SK-N-SH treated with all-trans-retinoic acid at 6 μM for 48 hours (cell line): ENCODE data around the gene AFG1L.

Experiments
- ATAC-seq: fragments of 200-7000 bp; cut with Tn5 transposase; 3 replicates; pipeline ENCODE4 v1.9.1; 2020; ENCODE audit warnings: mild to moderate bottlenecking, moderate library complexity
- ARNTL ChIP-seq: fragments of 450-650 bp; formaldehyde crosslinking; IDR thresholded peaks from 2 replicates; pipeline ENCODE4 v1.5.0; 2020; ENCODE audit warnings: low read depth, mild to moderate bottlenecking, moderate library complexity, borderline replicate concordance
- BACH2 ChIP-seq: fragments of 250-450 bp; sonication (Bioruptor Pico); IDR thresholded peaks from 2 replicates; pipeline ENCODE4 v1.9.0; 2021; ENCODE audit warnings: mild to moderate bottlenecking, borderline replicate concordance
- CREB5 ChIP-seq: fragments of 250-450 bp; sonication (Bioruptor Pico); IDR thresholded peaks from 2 replicates; pipeline ENCODE4 v1.5.1; 2020; ENCODE audit warnings: low read depth, mild to moderate bottlenecking, moderate library complexity
- CSDC2 ChIP-seq: fragments of 250-450 bp; sonication (Bioruptor Pico); IDR thresholded peaks from 2 replicates; pipeline ENCODE4 v1.5.0; 2020; ENCODE audit warnings: mild to moderate bottlenecking, moderate library complexity
- ESRRG ChIP-seq: fragments of 250-450 bp; sonication (Bioruptor Pico); IDR thresholded peaks from 2 replicates; pipeline ENCODE4 v1.6.1; 2021; ENCODE audit warnings: mild to moderate bottlenecking
- GLIS3 ChIP-seq: fragments of 250-450 bp; sonication (Bioruptor Pico); IDR thresholded peaks from 2 replicates; pipeline ENCODE4 v1.5.0; 2020; ENCODE audit warnings: mild to moderate bottlenecking, moderate library complexity
- ISL1 ChIP-seq: fragments of 250-450 bp; sonication (Bioruptor Pico); IDR thresholded peaks from 2 replicates; pipeline ENCODE4 v2.1.2; 2022; ENCODE audit warnings: mild to moderate bottlenecking, moderate library complexity
- OSR1 ChIP-seq: fragments of 250-450 bp; sonication (Bioruptor Pico); IDR thresholded peaks from 2 replicates; pipeline ENCODE4 v1.8.0; 2022; ENCODE audit warnings: moderate library complexity, mild to moderate bottlenecking, inconsistent platforms
- PATZ1 ChIP-seq: fragments of 250-450 bp; sonication (Bioruptor Pico); IDR thresholded peaks from 2 replicates; pipeline ENCODE4 v1.8.0; 2020; ENCODE audit warnings: mild to moderate bottlenecking, moderate library complexity, borderline replicate concordance
- POU6F1 ChIP-seq: fragments of 250-450 bp; sonication (Bioruptor Pico); IDR thresholded peaks from 2 replicates; pipeline ENCODE4 v1.8.0; 2021; ENCODE audit warnings: low read depth, mild to moderate bottlenecking, moderate library complexity, borderline replicate concordance
- PPARA ChIP-seq: fragments of 250-450 bp; sonication (Bioruptor Pico); IDR thresholded peaks from 2 replicates; pipeline ENCODE4 v1.5.0; 2020; ENCODE audit warnings: mild to moderate bottlenecking, borderline replicate concordance
- RARB ChIP-seq: fragments of 250-450 bp; sonication (Bioruptor Pico); IDR thresholded peaks from 2 replicates; pipeline ENCODE4 v1.8.0; 2021; ENCODE audit warnings: mild to moderate bottlenecking, moderate library complexity
- SNAI2 ChIP-seq: fragments of 250-450 bp; sonication (Bioruptor Pico); IDR thresholded peaks from 2 replicates; pipeline ENCODE4 v1.5.0; 2020; ENCODE audit warnings: mild to moderate bottlenecking, moderate library complexity
- TCF4 ChIP-seq: fragments of 250-450 bp; sonication (Bioruptor Pico); IDR thresholded peaks from 2 replicates; pipeline ENCODE4 v1.8.0; 2021; ENCODE audit warnings: mild to moderate bottlenecking, moderate library complexity, borderline replicate concordance
- TOX ChIP-seq: fragments of 250-450 bp; sonication (Bioruptor Pico); IDR thresholded peaks from 2 replicates; pipeline ENCODE4 v1.8.0; 2021; ENCODE audit warnings: mild to moderate bottlenecking, moderate library complexity, borderline replicate concordance
- ZC3H10 ChIP-seq: fragments of 250-450 bp; sonication (Bioruptor Pico); IDR thresholded peaks from 2 replicates; pipeline ENCODE4 v1.5.1; 2021; ENCODE audit warnings: mild to moderate bottlenecking, moderate library complexity
- ZFP3 ChIP-seq: fragments of 250-450 bp; sonication (Bioruptor Pico); IDR thresholded peaks from 2 replicates; pipeline ENCODE4 v1.5.0; 2020; ENCODE audit warnings: mild to moderate bottlenecking, moderate library complexity
- ZFP30 ChIP-seq: fragments of 450-650 bp; formaldehyde crosslinking; IDR thresholded peaks from 2 replicates; pipeline ENCODE4 v1.5.0; 2022; ENCODE audit warnings: mild to moderate bottlenecking, moderate library complexity
- ZNF565 ChIP-seq: fragments of 450-650 bp; formaldehyde crosslinking; conservative IDR thresholded peaks from 2 replicates; pipeline ENCODE4 v1.5.0; 2020; ENCODE audit warnings: low read depth, mild to moderate bottlenecking, moderate library complexity
- ZNF70 ChIP-seq: fragments of 450-650 bp; formaldehyde crosslinking; IDR thresholded peaks from 2 replicates; pipeline ENCODE4 v1.5.0; 2020; ENCODE audit warnings: mild to moderate bottlenecking, moderate library complexity
- ZNF8 ChIP-seq: fragments of 450-650 bp; formaldehyde crosslinking; IDR thresholded peaks from 2 replicates; pipeline ENCODE4 v1.5.0; 2020; ENCODE audit warnings: mild to moderate bottlenecking, moderate library complexity
- TF ChIP-seq, protein P1 (sequence below): fragments of 250-450 bp; sonication (Bioruptor Pico); IDR thresholded peaks from 2 replicates; pipeline ENCODE4 v1.5.0; 2020; ENCODE audit warnings: mild to moderate bottlenecking, moderate library complexity
- TF ChIP-seq, protein P2 (sequence below): fragments of 250-450 bp; sonication (Bioruptor Pico); IDR thresholded peaks from 2 replicates; pipeline ENCODE4 v1.5.1; 2021; ENCODE audit warnings: mild to moderate bottlenecking, moderate library complexity

The AFG1L gene

DNA sequence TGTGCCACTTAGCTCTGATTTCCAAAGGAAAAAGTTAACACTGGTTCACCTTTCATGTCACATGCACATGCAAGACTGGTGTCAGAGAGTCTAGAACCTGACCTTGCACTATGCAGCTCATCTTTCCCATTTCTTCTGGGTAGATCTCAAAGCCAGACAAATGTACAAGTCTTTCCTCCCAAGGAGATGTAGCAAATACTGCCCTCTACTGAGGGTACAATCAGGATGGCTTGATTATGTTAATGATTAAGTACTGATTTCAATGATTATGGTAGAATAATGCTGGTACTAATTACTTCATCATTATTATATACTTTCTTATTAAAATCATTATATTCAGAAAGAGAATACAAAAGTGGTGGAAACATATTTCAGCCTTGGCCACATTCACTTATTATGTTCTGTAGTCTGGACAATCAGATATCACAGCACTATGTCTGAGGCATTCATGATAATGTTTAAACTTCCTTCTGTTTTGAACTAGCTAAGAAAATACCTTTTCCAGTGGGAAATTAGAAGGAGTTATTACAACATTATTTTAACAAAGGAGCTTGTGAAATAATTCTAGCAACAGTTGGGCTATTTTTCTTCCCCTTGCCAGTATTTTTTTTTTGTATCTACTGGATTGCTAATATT lies 197.4 kb downstream of the AFG1L start:
- ATAC-seq, result peak; percentile 89
- TF ChIP-seq TOX (CRISPR knock-in tag), result no peak
- no peak for TF ChIP-seq OSR1
- TF ChIP-seq ZC3H10, result no peak
- TF ChIP-seq PATZ1 (CRISPR knock-in tag), result no peak

DNA sequence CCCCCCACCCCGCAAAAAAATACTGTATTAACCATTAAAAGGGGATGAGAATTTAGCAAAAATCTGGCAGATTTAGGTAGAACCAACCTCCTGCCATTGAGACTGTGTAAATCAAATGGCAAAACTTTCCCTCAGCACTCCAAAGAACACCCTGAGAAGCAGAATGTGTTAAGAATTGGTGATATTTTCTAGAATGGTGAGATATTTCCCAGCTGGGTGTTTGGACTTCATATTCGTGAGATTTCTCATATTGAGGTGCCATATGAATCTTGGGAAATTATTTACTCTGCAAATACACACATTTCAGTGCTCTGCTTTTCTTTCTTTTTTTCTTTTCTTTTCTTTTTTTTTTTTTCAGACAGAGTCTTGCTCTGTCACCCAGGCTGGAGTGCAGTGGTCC lies 199.6 kb downstream of the AFG1L start:
- no peak for TF ChIP-seq ZNF70
- no peak for TF ChIP-seq BACH2 (CRISPR knock-in tag)
- TF ChIP-seq PATZ1 (CRISPR knock-in tag), result no peak
- no peak for TF ChIP-seq ZFP3 (CRISPR knock-in tag)
- TF ChIP-seq ZC3H10, result no peak
- TF ChIP-seq ZNF8 (CRISPR knock-in tag), result no peak
- no peak for TF ChIP-seq ESRRG (CRISPR knock-in tag)
- no peak for TF ChIP-seq ZNF565
- no peak for TF ChIP-seq GLIS3 (CRISPR knock-in tag)
- no peak for TF ChIP-seq POU6F1
- no peak for ATAC-seq

DNA sequence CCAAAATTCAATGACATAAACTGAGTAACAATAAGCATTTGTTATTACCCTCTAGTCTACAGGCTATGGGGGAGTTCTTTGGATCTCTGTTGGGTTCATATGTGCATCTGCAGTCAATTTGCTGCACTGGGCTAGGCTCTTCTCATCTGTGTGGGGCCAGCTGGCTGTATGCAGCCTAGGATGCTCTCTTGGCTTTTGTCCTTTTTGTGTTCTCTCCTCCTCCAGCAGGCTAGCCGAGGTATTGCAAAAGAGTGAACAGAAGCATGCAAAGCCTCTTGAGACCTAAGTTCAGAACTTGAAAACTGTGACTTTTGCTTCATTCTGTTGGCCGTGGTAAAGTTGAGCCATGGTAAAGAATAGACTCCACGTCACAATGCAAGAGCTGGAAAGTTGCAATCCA lies 203.0 kb downstream of the AFG1L start:
- TF ChIP-seq PPARA (no peak), POU6F1 (no peak), ISL1 (CRISPR knock-in tag) (no peak), ARNTL (CRISPR knock-in tag) (no peak), ZNF565 (no peak), ESRRG (CRISPR knock-in tag) (no peak), SNAI2 (no peak), OSR1 (no peak), PATZ1 (CRISPR knock-in tag) (no peak), RARB (no peak), CSDC2 (CRISPR knock-in tag) (no peak), CREB5 (CRISPR knock-in tag) (no peak), TOX (CRISPR knock-in tag) (no peak), ZFP30 (CRISPR knock-in tag) (no peak), ZNF70 (no peak), TCF4 (CRISPR knock-in tag) (no peak)
- TF ChIP-seq, protein P1, sequence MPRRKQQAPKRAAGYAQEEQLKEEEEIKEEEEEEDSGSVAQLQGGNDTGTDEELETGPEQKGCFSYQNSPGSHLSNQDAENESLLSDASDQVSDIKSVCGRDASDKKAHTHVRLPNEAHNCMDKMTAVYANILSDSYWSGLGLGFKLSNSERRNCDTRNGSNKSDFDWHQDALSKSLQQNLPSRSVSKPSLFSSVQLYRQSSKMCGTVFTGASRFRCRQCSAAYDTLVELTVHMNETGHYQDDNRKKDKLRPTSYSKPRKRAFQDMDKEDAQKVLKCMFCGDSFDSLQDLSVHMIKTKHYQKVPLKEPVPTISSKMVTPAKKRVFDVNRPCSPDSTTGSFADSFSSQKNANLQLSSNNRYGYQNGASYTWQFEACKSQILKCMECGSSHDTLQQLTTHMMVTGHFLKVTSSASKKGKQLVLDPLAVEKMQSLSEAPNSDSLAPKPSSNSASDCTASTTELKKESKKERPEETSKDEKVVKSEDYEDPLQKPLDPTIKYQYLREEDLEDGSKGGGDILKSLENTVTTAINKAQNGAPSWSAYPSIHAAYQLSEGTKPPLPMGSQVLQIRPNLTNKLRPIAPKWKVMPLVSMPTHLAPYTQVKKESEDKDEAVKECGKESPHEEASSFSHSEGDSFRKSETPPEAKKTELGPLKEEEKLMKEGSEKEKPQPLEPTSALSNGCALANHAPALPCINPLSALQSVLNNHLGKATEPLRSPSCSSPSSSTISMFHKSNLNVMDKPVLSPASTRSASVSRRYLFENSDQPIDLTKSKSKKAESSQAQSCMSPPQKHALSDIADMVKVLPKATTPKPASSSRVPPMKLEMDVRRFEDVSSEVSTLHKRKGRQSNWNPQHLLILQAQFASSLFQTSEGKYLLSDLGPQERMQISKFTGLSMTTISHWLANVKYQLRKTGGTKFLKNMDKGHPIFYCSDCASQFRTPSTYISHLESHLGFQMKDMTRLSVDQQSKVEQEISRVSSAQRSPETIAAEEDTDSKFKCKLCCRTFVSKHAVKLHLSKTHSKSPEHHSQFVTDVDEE (CRISPR knock-in tag), result no peak
- TF ChIP-seq, protein P2, sequence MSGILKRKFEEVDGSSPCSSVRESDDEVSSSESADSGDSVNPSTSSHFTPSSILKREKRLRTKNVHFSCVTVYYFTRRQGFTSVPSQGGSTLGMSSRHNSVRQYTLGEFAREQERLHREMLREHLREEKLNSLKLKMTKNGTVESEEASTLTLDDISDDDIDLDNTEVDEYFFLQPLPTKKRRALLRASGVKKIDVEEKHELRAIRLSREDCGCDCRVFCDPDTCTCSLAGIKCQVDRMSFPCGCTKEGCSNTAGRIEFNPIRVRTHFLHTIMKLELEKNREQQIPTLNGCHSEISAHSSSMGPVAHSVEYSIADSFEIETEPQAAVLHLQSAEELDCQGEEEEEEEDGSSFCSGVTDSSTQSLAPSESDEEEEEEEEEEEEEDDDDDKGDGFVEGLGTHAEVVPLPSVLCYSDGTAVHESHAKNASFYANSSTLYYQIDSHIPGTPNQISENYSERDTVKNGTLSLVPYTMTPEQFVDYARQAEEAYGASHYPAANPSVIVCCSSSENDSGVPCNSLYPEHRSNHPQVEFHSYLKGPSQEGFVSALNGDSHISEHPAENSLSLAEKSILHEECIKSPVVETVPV (CRISPR knock-in tag), result no peak
- TF ChIP-seq, all 23 proteins: peak for 0
- peak; percentile 86 for ATAC-seq
